Nephron (organoid): Measurements from ENCODE around the gene DCAF6.
A peak's percentile ranks its signal among the peaks of the same experiment; 100 is the strongest.

Experiments
- H3K27ac Mint-ChIP-seq, 3 experiments: 2 replicates each; pipeline ENCODE4 v1.8.0; 2020; ENCODE audit warnings: mixed read lengths in 3 of 3, mild to moderate bottlenecking in 2 of 3, moderate library complexity in 1 of 3
- H3K27me3 Mint-ChIP-seq: 2 replicates; pipeline ENCODE4 v1.8.0; 2021; ENCODE audit warnings: low read depth, mild to moderate bottlenecking, moderate library complexity, mixed read lengths
- H3K36me3 Mint-ChIP-seq: 2 replicates; pipeline ENCODE4 v1.8.0; 2020; ENCODE audit warnings: low read depth, mixed read lengths
- H3K4me1 Mint-ChIP-seq: 2 replicates; pipeline ENCODE4 v1.8.0; 2020; ENCODE audit warnings: mixed read lengths
- H3K4me3 Mint-ChIP-seq, 3 experiments: 2 replicates each; pipeline ENCODE4 v1.8.0; 2020; ENCODE audit warnings: mild to moderate bottlenecking in 3 of 3, mixed read lengths in 3 of 3, moderate library complexity in 2 of 3
- H3K9me3 Mint-ChIP-seq: 2 replicates; pipeline ENCODE4 v1.8.0; 2020; ENCODE audit warnings: mixed read lengths
- TF ChIP-seq, protein P1 (sequence below), 3 experiments: fragments of 200-600 bp; sonication (generic); IDR thresholded peaks; one replicate each; pipeline ENCODE4 v1.5.0; 2021; ENCODE audit warnings: antibody characterized with exemption in 3 of 3; ENCODE audit not compliant: unreplicated experiment in 3 of 3

The DCAF6 gene

DNA sequence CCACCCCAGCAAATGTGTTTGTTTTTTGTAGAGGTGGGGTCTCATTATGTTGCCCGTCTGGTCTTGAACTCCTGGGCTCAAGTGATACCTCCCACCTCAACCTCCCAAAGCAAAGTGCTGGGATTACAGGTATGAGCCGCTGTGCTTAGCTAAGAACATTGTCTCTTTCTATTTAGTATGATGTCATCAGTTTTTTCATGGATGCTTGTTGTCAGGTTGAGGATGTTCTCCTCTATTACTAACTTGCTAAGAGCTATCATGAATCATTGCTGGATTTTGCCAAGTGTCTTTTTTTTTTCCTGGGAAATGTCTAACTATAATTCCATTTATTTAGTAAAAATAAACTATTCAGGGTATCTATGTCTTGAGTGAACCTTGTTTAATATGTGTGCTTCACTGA lies 19.4 kb downstream of the DCAF6 start:
- H3K4me3 Mint-ChIP-seq: no peak overlapping the region
- H3K36me3 Mint-ChIP-seq: peaks cover 91% of the 10 kb centered on the region
- H3K4me1 Mint-ChIP-seq: no peaks in the 10 kb centered on the region
- H3K27ac Mint-ChIP-seq: no peak overlapping the region
- H3K27me3 Mint-ChIP-seq: no peaks in the 10 kb centered on the region
- H3K9me3 Mint-ChIP-seq: peaks cover 9% of the 10 kb centered on the region
- TF ChIP-seq, protein P1, sequence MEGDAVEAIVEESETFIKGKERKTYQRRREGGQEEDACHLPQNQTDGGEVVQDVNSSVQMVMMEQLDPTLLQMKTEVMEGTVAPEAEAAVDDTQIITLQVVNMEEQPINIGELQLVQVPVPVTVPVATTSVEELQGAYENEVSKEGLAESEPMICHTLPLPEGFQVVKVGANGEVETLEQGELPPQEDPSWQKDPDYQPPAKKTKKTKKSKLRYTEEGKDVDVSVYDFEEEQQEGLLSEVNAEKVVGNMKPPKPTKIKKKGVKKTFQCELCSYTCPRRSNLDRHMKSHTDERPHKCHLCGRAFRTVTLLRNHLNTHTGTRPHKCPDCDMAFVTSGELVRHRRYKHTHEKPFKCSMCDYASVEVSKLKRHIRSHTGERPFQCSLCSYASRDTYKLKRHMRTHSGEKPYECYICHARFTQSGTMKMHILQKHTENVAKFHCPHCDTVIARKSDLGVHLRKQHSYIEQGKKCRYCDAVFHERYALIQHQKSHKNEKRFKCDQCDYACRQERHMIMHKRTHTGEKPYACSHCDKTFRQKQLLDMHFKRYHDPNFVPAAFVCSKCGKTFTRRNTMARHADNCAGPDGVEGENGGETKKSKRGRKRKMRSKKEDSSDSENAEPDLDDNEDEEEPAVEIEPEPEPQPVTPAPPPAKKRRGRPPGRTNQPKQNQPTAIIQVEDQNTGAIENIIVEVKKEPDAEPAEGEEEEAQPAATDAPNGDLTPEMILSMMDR (IDR thresholded peaks at IDR 0.05; ENCODE audit: unreplicated experiment in 3 of 3): no peak

- H3K4me1 Mint-ChIP-seq: no peaks in the 10 kb centered on the region
- H3K36me3 Mint-ChIP-seq: peaks cover 94% of the 10 kb centered on the region
- H3K4me3 Mint-ChIP-seq: no peak overlapping the region
- TF ChIP-seq, protein P1 (IDR thresholded peaks at IDR 0.05; ENCODE audit: unreplicated experiment in 3 of 3): no peak
- peaks cover 17% of the 10 kb centered on the region for H3K9me3 Mint-ChIP-seq
- no peaks in the 10 kb centered on the region for H3K27me3 Mint-ChIP-seq
- no peak overlapping the region for H3K27ac Mint-ChIP-seq
Observed at GRCh38 chr1:167957710-167958109, 21.2 kb downstream of the DCAF6 start.

- H3K27me3 Mint-ChIP-seq: no peaks in the 10 kb centered on the region
- H3K27ac Mint-ChIP-seq: peak overlapping the region in 1 of 3 experiments; percentile 9
- no peak overlapping the region for H3K4me3 Mint-ChIP-seq
- TF ChIP-seq, protein P1 (IDR thresholded peaks at IDR 0.05; ENCODE audit: unreplicated experiment in 3 of 3): no peak
- peaks cover 5% of the 10 kb centered on the region for H3K4me1 Mint-ChIP-seq
- H3K9me3 Mint-ChIP-seq: peaks cover 21% of the 10 kb centered on the region
- peaks cover 66% of the 10 kb centered on the region for H3K36me3 Mint-ChIP-seq
Observed at GRCh38 chr1:167964646-167965045, 28.2 kb downstream of the DCAF6 start.

DNA sequence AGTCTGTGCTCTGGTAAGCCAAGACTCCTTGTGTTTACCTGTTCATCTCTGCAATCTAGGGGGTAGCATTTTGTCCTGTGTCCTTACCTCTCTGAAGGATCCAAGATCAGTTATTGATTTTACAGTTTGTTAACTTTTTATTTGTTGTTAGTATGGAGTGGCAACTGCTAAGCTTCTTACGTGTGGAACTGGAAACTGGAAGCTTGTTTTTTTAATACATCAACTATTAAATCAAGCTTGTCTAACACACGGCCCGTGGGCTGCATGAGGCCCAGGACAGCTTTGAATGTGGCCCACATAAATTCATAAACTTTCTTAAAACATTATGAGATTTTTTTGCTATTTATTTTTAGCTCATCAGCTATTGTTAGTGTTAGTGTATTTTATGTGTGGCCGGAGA lies 29.6 kb downstream of the DCAF6 start:
- no peaks in the 10 kb centered on the region for H3K27me3 Mint-ChIP-seq
- H3K36me3 Mint-ChIP-seq: peaks cover 52% of the 10 kb centered on the region
- H3K27ac Mint-ChIP-seq: peak overlapping the region; percentile 37 to 94 (median 59)
- no peak overlapping the region for H3K4me3 Mint-ChIP-seq
- TF ChIP-seq, protein P1 (IDR thresholded peaks at IDR 0.05; ENCODE audit: unreplicated experiment in 3 of 3): no peak
- peaks cover 5% of the 10 kb centered on the region for H3K4me1 Mint-ChIP-seq
- peaks cover 21% of the 10 kb centered on the region for H3K9me3 Mint-ChIP-seq

DNA sequence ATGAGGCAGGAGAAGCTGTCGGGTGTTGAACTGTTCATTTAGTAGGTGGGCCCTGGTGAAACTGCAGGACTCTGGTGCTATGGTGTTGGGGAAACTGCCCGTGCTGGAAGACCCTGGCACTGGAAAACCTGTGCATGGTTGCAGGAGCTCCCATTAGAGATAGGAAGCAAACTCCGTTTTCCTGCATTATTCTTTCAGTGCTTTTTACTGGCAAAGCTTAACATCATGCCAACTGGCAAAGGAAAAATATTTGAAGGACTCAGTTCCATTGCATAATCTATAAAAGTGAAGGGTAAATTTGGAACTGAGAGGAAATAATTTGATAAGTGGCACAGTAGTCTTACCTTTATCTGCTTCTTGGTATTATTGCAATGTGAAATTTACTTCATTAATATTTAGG lies 32.1 kb downstream of the DCAF6 start:
- peaks cover 46% of the 10 kb centered on the region for H3K36me3 Mint-ChIP-seq
- H3K27me3 Mint-ChIP-seq: no peaks in the 10 kb centered on the region
- no peak overlapping the region for H3K4me3 Mint-ChIP-seq
- H3K9me3 Mint-ChIP-seq: peaks cover 13% of the 10 kb centered on the region
- H3K27ac Mint-ChIP-seq: no peak overlapping the region
- H3K4me1 Mint-ChIP-seq: peaks cover 5% of the 10 kb centered on the region
- TF ChIP-seq, protein P1 (IDR thresholded peaks at IDR 0.05; ENCODE audit: unreplicated experiment in 3 of 3): no peak

DNA sequence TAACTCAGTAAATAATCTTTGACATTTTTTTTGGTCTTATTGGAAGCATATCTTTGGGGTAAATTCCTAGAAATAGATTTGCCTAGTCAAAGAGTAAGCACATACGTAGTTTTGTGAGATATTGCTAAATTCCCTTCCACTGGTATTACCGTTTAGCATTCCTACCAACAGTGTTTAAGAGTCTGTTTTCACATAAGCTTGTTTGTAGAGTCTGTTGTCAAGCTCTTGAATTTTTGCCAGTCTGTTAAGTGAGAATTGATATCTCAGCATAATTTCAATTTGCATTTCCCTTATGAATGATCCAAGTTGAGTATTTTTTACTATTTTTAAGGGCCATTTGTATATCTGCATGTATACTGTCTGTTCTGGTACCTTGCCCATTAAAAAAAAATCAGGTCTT lies 37.3 kb downstream of the DCAF6 start:
- no peaks in the 10 kb centered on the region for H3K27me3 Mint-ChIP-seq
- H3K4me3 Mint-ChIP-seq: no peak overlapping the region
- peaks cover 48% of the 10 kb centered on the region for H3K36me3 Mint-ChIP-seq
- TF ChIP-seq, protein P1 (IDR thresholded peaks at IDR 0.05; ENCODE audit: unreplicated experiment in 3 of 3): no peak
- H3K9me3 Mint-ChIP-seq: peaks cover 5% of the 10 kb centered on the region
- H3K4me1 Mint-ChIP-seq: no peaks in the 10 kb centered on the region
- no peak overlapping the region for H3K27ac Mint-ChIP-seq
